HG02884 (cell line): ENCODE measurements around the gene LHFPL2.

Experiments used
- ATAC-seq: cut with Tn5 transposase; IDR thresholded peaks from one replicate; pipeline ENCODE4 v1.9.1; 2021; ENCODE audit warnings: mild to moderate bottlenecking, moderate library complexity; ENCODE audit not compliant: unreplicated experiment

The LHFPL2 gene

DNA sequence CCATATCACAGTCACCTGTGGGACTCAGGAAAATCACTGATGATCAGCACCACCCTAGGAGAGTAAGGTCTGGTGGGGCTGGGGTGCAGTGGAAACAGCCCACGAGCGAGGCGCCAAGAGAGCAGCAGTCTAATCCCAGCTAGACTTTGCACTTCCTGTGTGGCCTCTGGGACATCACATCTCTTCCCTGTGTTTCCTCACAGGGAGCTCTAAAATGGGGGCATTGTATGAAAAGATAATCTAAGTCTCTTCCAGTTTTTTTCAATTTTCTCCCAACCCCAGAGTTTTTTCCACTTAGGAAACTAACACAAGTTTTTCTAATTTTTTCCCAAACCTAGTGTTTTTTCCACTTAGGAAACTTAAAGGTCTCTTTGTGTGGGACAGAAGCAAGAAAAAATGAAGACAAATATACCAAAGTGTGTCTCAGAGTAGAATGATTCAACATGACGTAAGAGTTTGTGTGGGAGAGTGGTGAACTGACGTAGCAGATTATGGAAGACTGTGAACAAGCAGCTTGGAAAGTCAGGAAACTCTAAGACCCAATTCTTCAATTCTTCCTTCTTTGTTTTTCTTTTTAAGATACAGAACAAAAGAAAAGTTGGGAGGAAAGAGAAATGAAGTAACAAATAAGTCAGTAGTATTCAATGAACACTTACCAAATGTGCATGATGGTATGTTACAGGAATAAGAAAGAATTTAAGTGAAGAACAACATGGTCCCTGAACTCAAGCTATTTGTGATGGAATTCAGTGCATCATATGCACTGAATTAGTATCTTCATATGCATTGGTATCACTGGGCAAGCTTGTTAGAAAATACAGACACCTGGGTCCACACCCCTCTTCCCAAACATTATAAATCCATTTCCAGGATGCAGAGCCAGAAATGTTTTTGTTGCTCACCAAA is 51.3 kb downstream of the LHFPL2 start:
- ATAC-seq, result no peak

GRCh38 chr5:78595458-78595921 is 53.1 kb downstream of the LHFPL2 start:
- ATAC-seq, result no peak

GRCh38 chr5:78594610-78595457 is 53.7 kb downstream of the LHFPL2 start:
- no peak for ATAC-seq

GRCh38 chr5:78594021-78594420 is 54.6 kb downstream of the LHFPL2 start:
- no peak for ATAC-seq

- no peak for ATAC-seq
Measured at GRCh38 chr5:78593465-78593864, 55.1 kb downstream of the LHFPL2 start.

- ATAC-seq, result no peak
Measured at GRCh38 chr5:78592735-78593386, 55.7 kb downstream of the LHFPL2 start.

DNA sequence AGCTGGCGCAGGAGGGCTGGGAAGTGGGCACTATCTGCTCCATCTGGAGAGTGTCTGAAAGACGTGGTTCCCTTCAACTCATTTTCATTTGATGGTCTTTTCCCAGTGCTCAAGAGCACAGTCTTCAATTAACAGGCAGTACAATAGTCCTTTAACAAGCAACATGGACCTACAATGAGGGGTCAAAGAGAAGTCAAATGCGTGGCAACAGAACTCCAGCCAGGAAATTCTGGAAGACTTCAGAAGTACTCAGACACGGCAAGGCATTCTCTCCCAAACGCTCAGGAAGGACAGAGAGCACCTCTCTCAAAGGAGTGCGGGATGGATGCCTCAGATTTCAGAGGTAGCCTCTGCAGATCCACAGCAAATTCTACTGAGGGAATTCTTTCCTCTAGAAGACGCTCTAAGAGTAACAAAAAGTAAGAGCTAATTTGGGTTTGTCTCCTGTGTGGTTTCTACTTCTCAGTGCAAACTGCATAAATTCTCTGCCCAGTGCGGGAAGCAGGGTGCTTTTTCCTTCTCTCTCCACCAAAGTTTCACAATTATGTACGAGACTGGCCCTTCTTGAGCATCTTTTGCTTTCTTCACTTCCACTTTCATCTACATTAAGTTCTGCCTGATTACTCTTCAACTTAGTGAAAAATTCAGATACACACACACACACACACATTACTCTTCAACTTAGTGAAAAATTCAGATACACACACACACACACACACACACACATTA is 56.4 kb downstream of the LHFPL2 start:
- peak; percentile 65 for ATAC-seq

GRCh38 chr5:78591138-78591612 is 57.4 kb downstream of the LHFPL2 start:
- ATAC-seq, result no peak

DNA sequence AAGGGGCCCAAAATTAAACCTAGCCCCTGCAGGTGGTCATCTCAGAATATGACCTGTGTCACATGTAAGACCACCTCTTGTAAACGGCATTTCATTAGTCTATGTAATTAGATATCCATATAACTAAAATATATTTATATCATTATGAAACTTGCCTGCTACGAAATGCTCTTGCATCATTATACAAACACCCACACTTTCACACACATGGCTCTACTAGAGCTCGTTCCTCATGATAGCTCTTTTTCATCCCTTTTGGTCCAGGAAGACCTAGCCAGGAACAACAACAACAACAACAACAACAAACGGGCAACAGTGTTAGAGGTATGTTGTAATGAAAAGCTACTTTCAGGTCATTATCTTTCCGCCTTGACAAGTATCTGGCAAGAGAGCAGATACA is 58.6 kb downstream of the LHFPL2 start:
- no peak for ATAC-seq

GRCh38 chr5:78588507-78588906 is 60.1 kb downstream of the LHFPL2 start:
- ATAC-seq, result no peak

DNA sequence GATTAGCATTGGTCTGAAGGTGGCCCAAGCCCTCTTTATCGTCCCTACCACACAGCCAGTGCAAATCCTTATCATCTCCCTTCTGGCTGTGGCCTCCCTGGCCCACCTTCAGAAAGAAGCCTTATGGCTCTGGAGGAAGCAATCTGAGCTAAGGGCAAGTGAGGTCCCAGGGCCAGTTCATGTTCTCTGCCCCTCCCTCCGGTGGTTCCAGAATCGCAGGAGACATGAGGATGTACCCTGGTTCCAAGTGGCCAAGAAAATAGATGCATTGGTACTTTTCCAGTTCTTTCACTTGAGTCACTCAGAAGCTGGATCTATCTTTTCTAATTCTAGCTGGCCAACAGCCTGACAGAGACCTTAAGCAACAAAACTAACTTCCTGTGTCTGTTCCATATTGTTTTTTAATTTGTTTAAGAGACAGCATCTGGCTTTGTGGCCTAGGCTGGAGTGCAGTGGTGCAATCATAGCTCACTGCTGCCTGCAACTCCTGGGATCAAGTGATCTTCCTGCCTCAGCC is 60.7 kb downstream of the LHFPL2 start:
- no peak for ATAC-seq

DNA sequence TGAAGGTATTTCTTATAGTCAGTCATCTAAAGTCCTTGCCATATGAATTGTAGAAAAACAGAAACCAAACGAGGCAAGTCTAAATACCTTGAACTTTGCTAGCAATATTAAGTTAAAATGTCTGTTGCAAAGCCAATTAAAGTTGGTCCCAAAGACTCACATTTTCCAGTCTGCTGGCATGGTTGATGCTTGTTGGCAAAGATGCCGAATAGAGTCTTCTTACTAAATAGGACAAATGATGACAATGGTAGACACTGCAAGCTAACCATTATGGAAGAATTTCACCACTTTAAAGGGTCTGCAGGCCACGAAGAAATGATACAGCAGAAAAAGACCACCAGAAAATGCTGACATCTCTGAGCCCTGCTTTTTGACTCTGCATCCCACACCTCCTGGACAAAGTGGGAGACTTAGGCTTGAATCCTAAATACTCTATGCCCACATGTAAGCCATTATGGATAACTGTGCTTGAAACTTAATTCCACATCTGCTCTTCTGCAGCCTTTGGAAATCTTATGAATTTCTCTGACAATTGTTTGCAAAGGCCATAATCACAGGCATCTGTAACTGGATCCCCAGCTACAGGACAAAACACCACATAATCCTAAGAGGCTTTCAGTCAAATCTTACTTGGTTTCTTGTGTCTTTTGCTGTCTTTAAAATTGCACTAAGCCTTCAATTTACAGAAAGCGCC is 61.3 kb downstream of the LHFPL2 start:
- ATAC-seq, result no peak

DNA sequence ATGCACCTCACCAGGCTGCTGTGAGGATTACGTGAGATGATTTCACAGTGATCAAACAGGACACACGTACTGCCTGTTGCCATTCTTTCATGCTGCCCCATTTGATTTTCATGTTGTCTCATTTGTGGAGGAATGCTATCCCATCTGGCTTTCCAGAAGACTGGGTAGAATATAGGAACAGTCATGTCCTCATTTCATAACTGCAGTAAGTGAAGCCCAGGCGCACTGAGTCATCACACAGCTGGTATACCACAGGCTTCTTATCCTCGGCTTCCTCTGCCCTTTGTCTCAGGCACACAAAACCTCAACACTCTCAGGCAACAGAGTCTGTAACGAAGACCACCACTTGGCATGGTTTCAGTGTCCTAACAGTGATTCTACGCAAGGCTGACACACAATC is 62.3 kb downstream of the LHFPL2 start:
- ATAC-seq, result no peak

DNA sequence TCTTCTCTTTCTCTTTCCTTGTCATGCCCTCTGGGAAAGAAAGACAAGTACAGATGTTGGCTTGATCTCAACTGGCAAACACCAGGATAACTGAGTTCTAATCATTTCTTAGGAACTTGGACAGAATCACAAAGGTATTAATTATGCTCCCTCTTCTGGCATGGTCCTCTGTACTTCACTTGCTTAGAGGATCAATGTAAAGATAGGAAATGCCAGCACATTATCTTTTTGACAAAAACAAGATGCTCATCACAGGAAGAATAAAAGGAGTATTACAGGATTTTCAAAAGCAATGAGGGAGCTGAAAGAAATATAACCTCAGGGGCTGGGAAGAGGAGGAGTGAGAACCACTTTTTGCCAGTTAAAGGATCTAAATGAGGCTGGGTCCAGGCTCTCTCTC is 70.6 kb downstream of the LHFPL2 start:
- no peak for ATAC-seq

DNA sequence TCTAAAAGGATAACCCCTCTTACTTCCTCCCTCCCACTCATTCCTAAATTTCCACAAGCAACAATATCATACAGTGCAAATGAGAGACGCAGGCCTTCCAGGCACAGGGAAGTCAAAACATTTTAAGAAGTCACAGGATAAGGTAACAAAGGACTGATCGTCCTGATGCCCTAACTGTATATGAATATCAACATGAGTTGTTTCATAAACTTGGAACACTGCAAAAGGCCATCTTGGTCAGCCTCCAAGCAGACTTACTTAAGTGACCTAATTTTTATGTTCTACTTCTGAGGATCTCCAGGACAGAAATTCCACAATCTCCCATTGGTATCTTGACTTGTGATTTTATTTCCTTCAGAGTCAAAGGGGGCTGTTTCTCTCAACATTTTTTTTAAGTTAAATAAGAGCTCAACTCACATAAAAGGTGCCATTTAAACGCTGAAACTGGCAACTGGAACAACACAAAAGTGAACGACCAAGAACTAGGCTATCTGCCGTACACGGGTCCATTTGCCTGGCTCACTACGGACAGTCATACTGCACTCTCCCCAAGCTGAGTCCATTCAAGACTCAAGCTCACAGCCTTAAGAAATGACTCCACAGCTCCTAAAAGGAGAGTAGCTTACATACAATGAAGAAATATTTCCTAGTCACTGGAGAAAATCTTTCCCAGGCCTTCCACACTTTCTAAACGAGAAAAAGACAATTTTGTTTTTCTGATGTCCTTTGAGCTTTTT is 71.3 kb downstream of the LHFPL2 start:
- no peak for ATAC-seq

- no peak for ATAC-seq
Measured at GRCh38 chr5:78576376-78576775, 72.2 kb downstream of the LHFPL2 start.

DNA sequence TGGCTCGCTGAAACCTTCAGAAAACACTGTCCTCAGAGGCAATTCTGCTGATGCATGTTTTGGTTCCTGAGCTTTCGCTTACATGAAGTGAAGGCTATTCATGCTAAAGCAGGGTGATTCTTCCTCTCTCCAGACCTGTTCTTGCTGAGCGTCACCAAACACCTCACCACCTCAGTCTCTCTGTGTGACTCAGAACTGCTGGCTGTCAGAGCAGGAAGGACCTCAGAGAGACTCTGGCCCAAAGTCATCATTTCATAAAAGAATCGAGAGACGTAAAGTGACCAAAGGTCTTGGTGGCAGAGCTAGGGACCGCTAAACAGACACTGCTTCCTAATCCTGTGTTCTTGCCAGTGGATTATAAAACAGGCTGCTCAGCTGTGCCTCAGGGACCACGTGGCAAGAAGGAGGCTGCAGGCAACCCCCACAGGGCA is 73.8 kb downstream of the LHFPL2 start:
- peak; percentile 75 for ATAC-seq

GRCh38 chr5:78574131-78574673 is 74.4 kb downstream of the LHFPL2 start:
- ATAC-seq, result no peak

GRCh38 chr5:78573318-78573717 is 75.3 kb downstream of the LHFPL2 start:
- no peak for ATAC-seq
